DMS 273 (cell line): Measurements from ENCODE around the gene CCN2.
A peak's percentile ranks its signal among the peaks of the same experiment; 100 is the strongest.
"Not testable (repeated sequence)": the region's sequence is repeated elsewhere in the genome, so short reads cannot be mapped to it uniquely, and the experiment has no call there.

Experiments
- DNase-seq: peaks from one replicate; lab custom pipeline; 2025; ENCODE audit not compliant: unreplicated experiment; lab: John Stamatoyannopoulos, UW

Gene CCN2

DNA sequence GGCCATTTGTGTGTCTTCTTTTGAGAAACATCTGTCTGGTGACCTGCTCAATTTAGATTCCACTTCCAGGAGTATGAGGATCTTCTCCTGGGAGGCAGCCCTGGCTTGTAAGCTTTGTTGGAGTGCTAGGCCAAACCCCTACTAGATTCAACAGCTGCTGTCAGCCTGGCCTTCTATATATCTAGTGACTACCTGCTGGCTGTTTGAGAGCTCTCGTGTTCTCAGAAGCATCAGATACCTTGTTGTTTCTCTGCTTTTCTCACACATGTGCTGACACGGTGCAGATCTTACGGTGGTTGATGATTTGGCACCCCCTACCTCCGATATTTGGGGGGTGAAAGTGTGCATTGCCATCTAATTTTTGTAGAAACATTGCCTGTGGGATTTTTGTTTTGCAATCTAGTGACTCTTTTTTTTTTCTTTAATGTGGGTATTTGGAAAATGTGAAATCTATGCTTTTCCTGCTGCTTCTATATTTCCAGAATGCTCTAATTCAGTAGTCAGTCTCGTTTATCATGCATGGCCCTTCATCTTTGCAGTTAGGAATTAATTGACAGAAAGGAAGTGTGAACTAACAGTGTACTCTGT is 4.7 kb downstream of the CCN2 start:
- DNase-seq: no peak

- no peak for DNase-seq
Observed at GRCh38 chr6:131945971-131946370, 5.2 kb downstream of the CCN2 start.

GRCh38 chr6:131937703-131938631 is 13.2 kb downstream of the CCN2 start:
- no peak for DNase-seq

DNA sequence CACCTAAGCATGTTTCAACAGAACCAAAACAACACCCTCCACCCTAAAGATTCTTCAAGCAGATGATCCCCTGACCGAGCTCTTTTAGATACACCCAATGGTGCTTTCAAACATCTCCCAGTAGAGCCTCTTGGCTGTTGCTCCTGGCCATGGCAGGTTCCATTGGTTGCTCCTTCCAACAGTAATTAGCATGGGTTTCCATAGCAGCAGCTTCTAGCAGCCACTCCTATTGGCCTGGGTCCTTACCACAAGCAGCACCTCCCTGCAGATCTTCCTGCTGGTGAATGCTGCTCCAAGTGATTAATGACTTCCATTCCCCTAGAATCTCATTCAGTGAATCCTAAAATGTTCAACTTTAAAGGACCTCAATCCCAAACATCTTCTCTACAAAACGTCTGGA is 13.9 kb downstream of the CCN2 start:
- peak; percentile 37 for DNase-seq

DNA sequence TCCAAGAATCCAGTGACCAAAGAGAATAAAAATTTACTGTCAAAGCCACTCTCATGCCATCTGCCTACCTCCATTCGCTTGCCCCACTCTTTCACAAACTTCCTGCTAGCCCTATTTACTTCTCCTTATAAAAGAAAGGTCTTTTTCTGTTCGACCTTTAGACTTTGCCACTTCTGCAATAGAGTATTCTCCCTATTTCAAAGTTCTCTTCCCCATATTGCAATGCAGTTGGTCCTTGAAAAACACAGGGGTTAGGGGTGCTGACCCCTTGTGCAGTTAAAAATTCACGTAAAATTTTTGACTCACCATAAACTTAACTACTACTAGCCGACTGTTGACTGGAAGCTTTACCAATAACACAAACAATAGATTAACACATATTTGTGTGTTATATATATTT is 15.0 kb downstream of the CCN2 start:
- DNase-seq: no peak

DNA sequence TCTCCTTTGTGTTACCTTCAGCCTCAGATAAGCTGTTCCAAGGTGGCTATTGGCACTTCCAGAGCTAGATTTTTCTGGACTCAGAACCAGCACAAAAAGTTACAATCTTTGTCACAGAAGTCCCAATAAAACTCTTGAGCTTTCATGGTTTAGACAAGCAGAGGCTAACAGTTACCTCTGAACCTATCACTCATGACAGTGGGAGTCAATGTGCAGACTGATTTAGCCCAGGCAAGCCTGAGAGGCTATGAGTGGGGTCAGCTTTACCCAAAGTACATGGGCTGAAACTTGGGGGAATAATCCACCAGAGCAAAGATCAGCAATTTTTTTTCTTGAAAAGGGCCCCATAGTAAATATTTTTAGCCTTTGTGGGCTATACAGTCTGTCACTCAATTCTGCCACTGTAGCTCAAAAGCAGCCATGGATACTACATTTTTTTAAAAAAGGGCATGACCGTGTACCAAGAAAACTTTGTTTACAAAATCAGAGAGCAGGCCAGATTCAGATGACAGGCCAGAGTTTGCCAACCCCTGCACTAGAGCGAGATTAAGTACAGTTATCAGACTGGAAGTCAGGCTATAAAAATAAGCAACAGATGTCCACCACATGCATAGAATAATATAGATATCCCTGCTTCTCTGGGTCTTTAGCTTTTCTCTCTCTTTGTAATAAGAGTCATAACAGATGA is 20.0 kb downstream of the CCN2 start:
- peak; percentile 62 for DNase-seq

GRCh38 chr6:131929976-131930375 is 21.2 kb downstream of the CCN2 start:
- DNase-seq: no peak

DNA sequence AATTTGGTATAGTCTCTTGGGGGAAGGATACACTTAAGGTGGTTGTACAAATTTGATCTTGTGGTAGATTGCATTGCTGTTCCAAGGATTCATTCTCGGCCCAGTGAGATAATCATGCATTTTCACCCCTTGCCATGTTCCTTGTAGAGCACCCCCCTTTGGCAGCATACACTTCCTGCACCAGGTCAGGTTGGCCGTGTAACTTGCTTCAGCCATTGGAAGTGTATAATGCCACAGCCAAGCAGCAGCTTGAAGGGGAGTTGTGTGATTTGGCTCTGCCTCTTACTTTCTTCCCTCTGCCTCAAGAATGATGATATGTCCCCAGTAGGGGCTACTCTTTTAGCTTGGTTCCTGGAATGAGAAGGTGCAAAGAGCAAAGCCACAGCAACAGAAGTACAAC is 21.9 kb downstream of the CCN2 start:
- DNase-seq: peak; percentile 27

DNA sequence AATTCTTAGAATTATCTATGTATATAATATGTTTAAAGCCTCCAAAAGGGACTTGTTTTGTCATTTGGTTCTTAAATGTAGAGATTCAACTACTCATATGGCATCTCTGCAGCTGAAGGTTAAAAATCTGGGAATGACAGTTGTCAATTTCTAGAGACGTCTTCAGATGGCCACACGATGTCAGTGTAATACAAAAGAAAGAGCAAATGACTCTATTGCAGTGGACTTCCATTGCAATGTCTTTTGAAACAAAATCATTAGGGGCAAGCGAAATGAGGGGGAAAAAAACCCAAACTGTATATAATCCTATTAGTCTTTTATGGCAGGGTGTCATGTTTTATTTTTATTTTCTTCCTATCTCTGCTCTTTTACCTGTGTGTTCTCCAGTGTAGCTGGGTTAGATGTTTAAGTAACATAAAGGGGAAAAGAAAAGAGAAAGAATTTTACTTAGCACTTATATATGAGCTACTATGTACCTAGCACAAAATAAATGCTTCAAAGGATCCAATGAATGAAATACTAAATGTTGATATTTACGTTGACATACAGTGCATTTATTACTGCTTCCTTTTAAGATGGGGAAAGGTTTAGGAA is 26.2 kb downstream of the CCN2 start:
- peak; percentile 71 for DNase-seq

GRCh38 chr6:131923356-131923755 is 27.8 kb downstream of the CCN2 start:
- peak; percentile 89 for DNase-seq

DNA sequence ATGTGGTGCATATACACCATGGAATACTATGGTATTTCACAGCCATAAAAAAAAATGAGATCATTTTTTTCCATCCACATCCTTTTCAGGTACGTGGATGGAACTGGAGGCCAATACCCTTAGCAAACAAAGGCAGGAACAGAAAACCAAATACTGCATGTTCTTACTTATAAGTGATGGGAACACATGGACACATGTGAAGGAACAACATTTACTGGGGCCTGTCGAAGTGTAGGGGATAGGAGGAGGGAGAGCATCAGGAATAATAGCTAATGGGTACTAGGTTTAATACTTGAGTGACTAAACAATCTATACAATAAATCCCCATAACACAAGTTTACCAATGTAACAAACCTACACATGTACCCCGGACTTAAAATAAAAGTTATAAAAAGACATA is 30.5 kb downstream of the CCN2 start:
- no peak for DNase-seq

GRCh38 chr6:131918650-131919355 is 32.4 kb downstream of the CCN2 start:
- no peak for DNase-seq

GRCh38 chr6:131917763-131918649 is 33.2 kb downstream of the CCN2 start:
- peak; percentile 38 for DNase-seq

DNA sequence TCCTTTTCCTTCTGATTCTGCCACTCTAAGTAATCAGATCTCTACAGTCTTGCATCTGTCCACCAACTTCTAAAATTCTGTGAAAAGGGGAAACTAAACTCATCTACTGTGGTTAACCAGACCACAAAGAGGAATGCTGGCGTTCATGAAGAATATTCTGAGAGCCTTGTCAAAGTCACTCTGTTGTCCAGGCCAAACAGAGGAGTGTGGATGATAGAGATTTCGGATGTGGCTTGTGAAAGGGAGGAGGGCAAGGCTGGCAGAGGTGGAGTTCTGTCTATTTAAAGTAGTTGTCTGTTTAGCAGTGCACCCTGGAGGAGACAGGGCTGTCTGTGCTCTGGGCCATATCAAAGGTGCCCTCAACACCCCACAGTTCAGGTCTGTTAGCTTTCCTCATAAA is 33.9 kb downstream of the CCN2 start:
- no peak for DNase-seq

DNA sequence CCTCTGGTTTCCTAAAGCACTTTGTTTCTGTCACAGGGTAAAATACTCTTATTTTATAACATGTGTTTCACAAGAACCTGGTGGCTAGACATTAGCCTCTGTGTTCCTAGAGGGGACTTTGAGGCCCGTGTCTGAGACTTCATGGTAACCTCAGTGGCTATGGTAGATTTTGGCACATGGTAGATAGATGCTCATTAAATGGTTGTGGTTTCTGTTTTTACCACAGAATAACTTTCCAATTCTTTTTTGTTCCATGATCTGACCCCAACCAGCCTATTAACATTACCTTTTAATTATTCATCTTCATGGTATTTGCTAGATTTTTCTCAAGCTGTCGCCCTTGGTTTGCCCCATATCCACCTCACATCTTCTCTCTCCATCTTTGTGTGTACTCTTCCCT is 34.3 kb downstream of the CCN2 start:
- no peak for DNase-seq

DNA sequence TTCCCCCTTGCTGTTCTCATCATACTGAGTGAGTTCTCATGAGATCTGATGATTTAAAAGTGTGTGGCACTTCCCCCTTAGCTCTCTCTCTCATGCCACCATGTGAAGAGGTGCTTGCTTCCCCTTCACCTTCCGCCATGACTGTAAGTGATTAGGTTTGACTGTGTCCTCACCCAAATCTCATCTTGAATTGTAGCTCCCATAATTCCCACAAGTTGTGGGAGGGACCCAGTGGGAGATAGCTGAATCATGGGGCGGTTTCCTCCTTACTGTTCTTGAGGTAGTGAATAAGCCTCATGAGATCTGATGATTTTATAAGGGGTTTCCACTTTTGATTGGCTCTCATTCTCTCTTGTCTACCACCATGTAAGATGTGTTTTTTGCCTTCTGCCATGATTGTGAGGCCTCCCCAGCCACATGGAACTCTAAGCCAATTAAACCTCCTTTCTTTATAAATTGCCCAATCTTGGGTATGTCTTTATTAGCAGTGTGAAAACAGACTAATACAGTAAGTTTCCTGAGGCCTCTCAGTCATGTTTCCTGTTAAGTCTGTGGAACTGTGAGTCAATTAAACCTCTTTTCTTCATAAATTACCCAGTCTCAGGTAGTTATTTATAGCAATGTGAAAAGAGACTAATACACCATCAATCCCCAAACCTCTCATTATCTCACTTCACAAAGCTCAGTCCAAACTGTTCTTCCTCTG is 34.9 kb downstream of the CCN2 start:
- DNase-seq: not testable (repeated sequence)

DNA sequence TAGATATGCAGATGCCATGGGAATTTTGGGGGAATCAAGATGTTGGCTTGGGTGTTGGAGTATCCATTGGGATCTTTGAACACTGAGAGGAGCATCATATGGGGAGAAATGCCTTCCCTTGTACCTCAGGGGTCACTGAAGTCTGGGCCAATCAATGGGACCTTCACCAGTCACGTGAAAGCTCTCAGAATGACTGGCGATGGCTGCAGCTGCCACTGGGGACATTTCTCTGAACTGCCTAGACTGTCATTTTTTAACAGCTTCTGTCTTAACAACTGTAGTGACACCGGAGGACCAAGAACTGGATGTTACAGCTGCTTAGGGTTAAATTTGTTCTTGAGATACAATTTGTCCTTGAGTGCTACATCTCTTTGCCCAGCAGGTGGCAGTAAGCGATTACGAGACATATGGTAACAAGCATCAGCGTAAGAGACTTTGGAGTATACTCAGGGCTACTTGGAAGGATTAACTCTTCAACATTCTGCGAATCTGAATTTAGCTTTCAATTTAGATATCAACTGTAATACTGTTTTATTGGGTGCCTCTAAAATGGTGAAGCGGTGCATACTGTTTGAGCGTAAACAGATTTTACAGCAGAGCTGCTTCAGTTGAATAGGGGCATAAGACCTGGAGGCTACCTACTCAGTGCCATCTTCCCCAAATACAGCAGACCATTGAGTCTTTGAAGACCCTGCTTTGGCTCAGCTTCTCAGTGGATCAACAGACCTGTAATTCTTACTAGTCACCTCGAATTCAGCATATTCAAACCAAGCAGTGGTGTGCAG is 36.0 kb downstream of the CCN2 start:
- peak; percentile 86 for DNase-seq

- DNase-seq: no peak
Observed at GRCh38 chr6:131914234-131914633, 36.9 kb downstream of the CCN2 start.

DNA sequence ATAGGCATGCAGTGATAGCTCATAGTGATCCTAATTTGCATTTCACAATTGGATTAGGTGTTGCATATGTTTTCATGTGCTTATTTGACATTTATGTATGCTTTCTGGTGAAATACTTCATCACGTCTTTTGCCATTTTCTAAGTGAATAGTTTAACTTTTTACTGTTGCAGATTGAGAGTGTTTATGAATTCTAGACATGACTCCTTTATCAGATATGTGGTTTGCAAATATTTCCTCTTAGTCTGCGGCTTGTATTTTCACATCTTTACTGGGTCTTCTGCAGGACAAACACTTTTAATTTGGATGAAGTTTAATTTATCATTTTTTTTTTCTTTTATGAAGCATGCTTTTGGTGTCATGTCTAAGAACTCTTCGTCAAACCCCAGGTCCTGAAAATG is 39.2 kb downstream of the CCN2 start:
- no peak for DNase-seq
